ENCODE results near the gene SLC38A10. TPM values are rescaled to one million over a fixed set of nuclear protein-coding genes. Genes with fewer than 3 reads are reported as not detected.

Gene SLC38A10
- total RNA-seq, 3 donors from 2014 or later (not counting 1 experiment from before 2014, with no cell fraction given) = 72.2 to 104 (median 90.5) TPM

- ATAC-seq = no peak
- Histone ChIP-seq H3K4me1 (ENCODE audit: control insufficient read depth, insufficient read depth, low read length) (no peaks in the 10 kb centered on the region), H3K27ac (ENCODE audit: low read length) (no peak overlapping the region), H3K9me3 (ENCODE audit: control insufficient read depth, insufficient read depth, low read length) (no peaks in the 10 kb centered on the region), H3K36me3 (ENCODE audit: control insufficient read depth, insufficient read depth, low read length) (no peaks in the 10 kb centered on the region), H3K4me3 (ENCODE audit: low read length) (no peak overlapping the region), H3K27me3 (ENCODE audit: control insufficient read depth, insufficient read depth, low read length) (no peaks in the 10 kb centered on the region)
- Mint-ChIP-seq H3K4me1 (no peaks in the 10 kb centered on the region), H3K27me3 (ENCODE audit: low read depth in 2 of 2) (no peaks in the 10 kb centered on the region), H3K27ac (no peak overlapping the region), H3K9me3 (no peaks in the 10 kb centered on the region), H3K4me3 (no peak overlapping the region), H3K36me3 (no peaks in the 10 kb centered on the region)
- no peak for DNase-seq
- WGBS (ENCODE audit: insufficient coverage) = 96% methylated on average over 18 of the region's 18 CpGs
- intact Hi-C loops (cut with micrococcal nuclease) = no loop called here
- no peak for TF ChIP-seq CTCF (IDR thresholded peaks at IDR 0.05)
These were observed 95.7 kb downstream of the SLC38A10 start for GRCh38 chr17:81199482-81199830.

- no peaks in the 10 kb centered on the region for H3K27me3 ChIP-seq (ENCODE audit: control insufficient read depth, insufficient read depth, low read length)
- ATAC-seq = no peak
- TF ChIP-seq CTCF (IDR thresholded peaks at IDR 0.05) = no peak
- intact Hi-C loops (cut with micrococcal nuclease) = no loop called here
- H3K27ac Mint-ChIP-seq = no peak overlapping the region
- H3K27me3 Mint-ChIP-seq (ENCODE audit: low read depth in 2 of 2) = no peaks in the 10 kb centered on the region
- no peaks in the 10 kb centered on the region for H3K4me1 Mint-ChIP-seq
- H3K4me3 ChIP-seq (ENCODE audit: low read length) = no peak overlapping the region
- no peaks in the 10 kb centered on the region for H3K36me3 ChIP-seq (ENCODE audit: control insufficient read depth, insufficient read depth, low read length)
- DNase-seq = no peak
- H3K36me3 Mint-ChIP-seq = no peaks in the 10 kb centered on the region
- no peaks in the 10 kb centered on the region for H3K4me1 ChIP-seq (ENCODE audit: control insufficient read depth, insufficient read depth, low read length)
- H3K4me3 Mint-ChIP-seq = no peak overlapping the region
- H3K27ac ChIP-seq (ENCODE audit: low read length) = no peak overlapping the region
- H3K9me3 ChIP-seq (ENCODE audit: control insufficient read depth, insufficient read depth, low read length) = no peaks in the 10 kb centered on the region
- WGBS (ENCODE audit: insufficient coverage) = 95% methylated on average over 22 of the region's 22 CpGs
- no peaks in the 10 kb centered on the region for H3K9me3 Mint-ChIP-seq
These were observed 96.2 kb downstream of the SLC38A10 start for GRCh38 chr17:81198826-81199481.

GRCh38 chr17:81197831-81198490 is 97.1 kb downstream of the SLC38A10 start:
- H3K4me1 Mint-ChIP-seq = no peaks in the 10 kb centered on the region
- no peaks in the 10 kb centered on the region for H3K36me3 ChIP-seq (ENCODE audit: control insufficient read depth, insufficient read depth, low read length)
- 94% methylated on average over 21 of the region's 21 CpGs for WGBS (ENCODE audit: insufficient coverage)
- no peaks in the 10 kb centered on the region for H3K9me3 Mint-ChIP-seq
- no peaks in the 10 kb centered on the region for H3K4me1 ChIP-seq (ENCODE audit: control insufficient read depth, insufficient read depth, low read length)
- intact Hi-C loops (cut with micrococcal nuclease) = no loop called here
- H3K27ac ChIP-seq (ENCODE audit: low read length) = no peak overlapping the region
- no peak overlapping the region for H3K4me3 Mint-ChIP-seq
- DNase-seq = no peak
- no peak for ATAC-seq
- H3K36me3 Mint-ChIP-seq = no peaks in the 10 kb centered on the region
- TF ChIP-seq CTCF (IDR thresholded peaks at IDR 0.05) = no peak
- H3K27ac Mint-ChIP-seq = no peak overlapping the region
- no peaks in the 10 kb centered on the region for H3K27me3 ChIP-seq (ENCODE audit: control insufficient read depth, insufficient read depth, low read length)
- H3K9me3 ChIP-seq (ENCODE audit: control insufficient read depth, insufficient read depth, low read length) = no peaks in the 10 kb centered on the region
- H3K4me3 ChIP-seq (ENCODE audit: low read length) = no peak overlapping the region
- H3K27me3 Mint-ChIP-seq (ENCODE audit: low read depth in 2 of 2) = no peaks in the 10 kb centered on the region

GRCh38 chr17:81197409-81197795 is 97.7 kb downstream of the SLC38A10 start:
- 88% methylated on average over 14 of the region's 14 CpGs for WGBS (ENCODE audit: insufficient coverage)
- H3K27ac ChIP-seq (ENCODE audit: low read length) = no peak overlapping the region
- no peak overlapping the region for H3K4me3 ChIP-seq (ENCODE audit: low read length)
- no peak for TF ChIP-seq CTCF (IDR thresholded peaks at IDR 0.05)
- H3K9me3 ChIP-seq (ENCODE audit: control insufficient read depth, insufficient read depth, low read length) = no peaks in the 10 kb centered on the region
- H3K4me1 ChIP-seq (ENCODE audit: control insufficient read depth, insufficient read depth, low read length) = no peaks in the 10 kb centered on the region
- H3K36me3 ChIP-seq (ENCODE audit: control insufficient read depth, insufficient read depth, low read length) = no peaks in the 10 kb centered on the region
- Mint-ChIP-seq H3K4me1 (no peaks in the 10 kb centered on the region), H3K27me3 (ENCODE audit: low read depth in 2 of 2) (no peaks in the 10 kb centered on the region), H3K36me3 (no peaks in the 10 kb centered on the region), H3K9me3 (no peaks in the 10 kb centered on the region), H3K4me3 (no peak overlapping the region), H3K27ac (no peak overlapping the region)
- DNase-seq (no peak), ATAC-seq (no peak)
- intact Hi-C loops (cut with micrococcal nuclease) = no loop called here
- no peaks in the 10 kb centered on the region for H3K27me3 ChIP-seq (ENCODE audit: control insufficient read depth, insufficient read depth, low read length)

All from natural killer cell (primary cell).